NCI-H524 treated with DMSO at 0.1 percent for 48 hours (cell line): ENCODE data around the gene CHERP.
"Not testable (repeated sequence)": the region's sequence is repeated elsewhere in the genome, so short reads cannot be mapped to it uniquely, and the experiment has no call there.

Experiments used
- DNase-seq: peaks from one replicate; lab custom pipeline; 2025; lab: John Stamatoyannopoulos, UW

CHERP gene

GRCh38 chr19:16476401-16476800 is 65.8 kb downstream of the CHERP start:
- DNase-seq = no peak

DNA sequence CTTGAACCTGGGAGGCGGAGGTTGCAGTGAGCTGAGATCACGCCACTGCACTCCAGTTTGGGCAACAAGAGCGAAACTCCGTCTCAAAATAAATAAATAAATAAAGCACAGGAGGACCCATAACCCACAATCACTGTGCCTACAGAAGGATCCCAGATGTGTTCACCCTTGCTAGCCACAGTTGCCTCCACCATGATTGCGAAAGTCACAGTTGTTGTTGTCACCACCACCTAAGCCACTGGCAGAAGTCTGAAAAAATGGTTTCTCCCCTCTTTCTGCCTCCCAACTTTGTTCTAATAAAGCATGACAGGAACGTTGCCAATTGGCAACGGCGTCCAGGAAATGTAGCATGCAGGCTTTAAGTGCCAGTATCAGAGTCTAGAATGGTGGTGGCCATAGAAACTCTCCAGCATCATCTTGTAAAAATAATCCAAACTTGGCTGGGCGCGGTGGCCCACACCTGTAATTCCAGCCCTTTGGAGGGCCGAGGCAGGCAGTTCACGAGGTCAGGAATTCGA is 68.3 kb downstream of the CHERP start:
- DNase-seq = no peak

GRCh38 chr19:16472992-16473391 is 69.2 kb downstream of the CHERP start:
- DNase-seq = no peak

GRCh38 chr19:16472559-16472899 is 69.7 kb downstream of the CHERP start:
- not testable (repeated sequence) for DNase-seq

DNA sequence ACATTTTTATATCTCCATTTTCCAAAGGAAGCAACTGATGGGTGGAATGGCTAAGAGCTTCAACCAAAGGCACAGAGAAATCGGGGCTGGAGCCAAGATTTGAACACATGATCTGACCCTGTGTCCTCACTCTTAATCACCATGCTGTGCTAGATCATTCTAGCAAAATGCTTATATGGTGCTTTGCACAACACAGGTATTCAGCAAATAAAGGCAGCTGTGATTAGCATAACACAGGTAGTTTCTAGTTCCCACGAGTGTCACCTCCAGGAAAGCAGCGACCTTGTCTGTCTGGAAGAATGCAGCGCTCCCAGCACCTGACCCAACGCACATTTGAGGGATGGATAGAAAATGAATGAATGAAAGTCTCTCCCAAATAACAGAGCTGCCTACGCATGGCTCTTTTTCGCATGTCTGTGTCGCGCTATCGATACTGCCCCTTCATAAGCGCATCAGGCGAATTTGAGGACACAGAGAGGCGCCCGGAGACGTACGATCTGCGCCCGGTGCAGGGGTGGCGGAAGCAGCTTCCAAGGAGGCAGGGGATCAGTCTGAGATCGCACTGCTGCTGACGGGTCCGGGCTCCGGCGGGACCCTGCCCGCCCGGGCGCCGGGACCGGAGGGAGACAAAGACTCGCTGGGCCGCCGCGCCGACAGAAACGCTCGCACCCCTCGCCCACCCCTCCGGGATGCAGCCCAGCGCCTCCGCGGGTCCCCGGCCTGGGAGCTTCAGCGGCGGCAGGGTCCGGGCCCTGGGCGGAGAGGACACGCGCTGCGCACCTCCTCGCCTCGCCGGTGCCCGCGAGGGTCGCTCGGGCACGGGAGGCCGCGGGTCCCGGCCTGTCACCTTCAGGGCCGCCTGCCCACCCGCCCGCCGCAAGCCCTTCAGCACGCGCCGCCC is 71.1 kb downstream of the CHERP start:
- DNase-seq = no peak

DNA sequence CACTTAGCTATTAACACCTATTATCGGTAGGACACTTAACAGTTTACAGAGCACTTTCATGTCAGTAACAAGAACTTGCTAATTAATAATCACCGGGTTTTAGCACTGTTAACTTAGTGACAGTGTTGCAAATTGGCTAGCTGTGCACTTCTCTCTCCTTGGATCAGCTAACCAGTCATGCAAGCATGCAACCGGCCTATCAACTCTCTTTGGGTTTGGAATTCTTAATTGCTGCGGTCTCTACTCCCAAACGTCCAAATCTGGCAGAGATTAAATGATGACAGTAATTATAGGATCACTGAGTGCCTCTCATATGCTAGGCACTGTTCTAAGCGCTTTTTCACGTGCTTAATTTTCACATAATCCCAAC is 71.7 kb downstream of the CHERP start:
- DNase-seq = no peak
